Stimulated activated CD4-positive, alpha-beta T cell treated with anti-CD3 and anti-CD28 coated beads, Interleukin-4, amount 100 ng/mL, for 4 hours (primary cell): Measurements from ENCODE around the gene PSMC1.

Experiments
- DNase-seq, 2 experiments: peaks; one replicate each; pipeline ENCODE4 v3.0.0-alpha.2; 2020

The PSMC1 gene

GRCh38 chr14:90276646-90277367 is 20.5 kb downstream of the PSMC1 start:
- no peak for DNase-seq

- no peak for DNase-seq
These were observed 21.3 kb downstream of the PSMC1 start for GRCh38 chr14:90277581-90278198.

GRCh38 chr14:90278199-90279175 is 22.1 kb downstream of the PSMC1 start:
- DNase-seq = no peak

GRCh38 chr14:90280096-90280495 is 23.7 kb downstream of the PSMC1 start:
- DNase-seq = no peak

GRCh38 chr14:90281261-90281660 is 24.9 kb downstream of the PSMC1 start:
- DNase-seq = no peak

GRCh38 chr14:90281756-90282155 is 25.4 kb downstream of the PSMC1 start:
- no peak for DNase-seq

- no peak for DNase-seq
These were observed 31.4 kb downstream of the PSMC1 start for GRCh38 chr14:90287791-90288190.

GRCh38 chr14:90288651-90289355 is 32.5 kb downstream of the PSMC1 start:
- no peak for DNase-seq

- no peak for DNase-seq
These were observed 34.1 kb downstream of the PSMC1 start for GRCh38 chr14:90290337-90291011.

GRCh38 chr14:90291699-90292098 is 35.3 kb downstream of the PSMC1 start:
- no peak for DNase-seq

GRCh38 chr14:90293766-90294730 is 37.7 kb downstream of the PSMC1 start:
- no peak for DNase-seq

GRCh38 chr14:90294872-90295271 is 38.5 kb downstream of the PSMC1 start:
- no peak for DNase-seq

GRCh38 chr14:90295870-90296516 is 39.6 kb downstream of the PSMC1 start:
- no peak for DNase-seq

- no peak for DNase-seq
These were observed 40.3 kb downstream of the PSMC1 start for GRCh38 chr14:90296641-90297040.

GRCh38 chr14:90297876-90298629 is 41.7 kb downstream of the PSMC1 start:
- DNase-seq = no peak

- no peak for DNase-seq
These were observed 43.1 kb downstream of the PSMC1 start for GRCh38 chr14:90299408-90299807.

- DNase-seq = no peak
These were observed 44.3 kb downstream of the PSMC1 start for GRCh38 chr14:90300611-90301047.

GRCh38 chr14:90301122-90301521 is 44.8 kb downstream of the PSMC1 start:
- DNase-seq = no peak

- no peak for DNase-seq
These were observed 45.3 kb downstream of the PSMC1 start for GRCh38 chr14:90301668-90302090.
